OCI-LY1 (cell line): ENCODE data around the gene FYN.

Experiments used
- CTCF ChIP-seq: fragments of 200-600 bp; sonication (generic), shearing (Covaris generic); IDR thresholded peaks from 2 replicates; pipeline ENCODE4 v1.5.1; 2017; ENCODE audit warnings: mild to moderate bottlenecking, antibody characterized with exemption, low read length, moderate library complexity, mixed read lengths
- EZH2 ChIP-seq: fragments of 200-600 bp; sonication (generic), shearing (Covaris generic); IDR thresholded peaks from 2 replicates; pipeline ENCODE4 v1.8.0; 2017; ENCODE audit warnings: borderline replicate concordance, mixed run types, mild to moderate bottlenecking, antibody characterized with exemption, low read length, moderate library complexity, mixed read lengths

GRCh38 chr6:111727041-111727440 lies 146.2 kb downstream of the FYN start:
- TF ChIP-seq CTCF (no peak), EZH2 (no peak)
